SU-DHL-6 (cell line): ENCODE data around the gene FGF1.

Source experiments
- H2AFZ ChIP-seq: fragments of 200-600 bp; sonication (generic); 2 replicates; pipeline ENCODE4 v1.6.1; 2014; ENCODE audit warnings: low read depth, mild to moderate bottlenecking, moderate library complexity, mixed read lengths, antibody characterized with exemption, low read length; ENCODE audit not compliant: severe bottlenecking
- H3F3A ChIP-seq: fragments of 200-600 bp; shearing (Covaris generic); 2 replicates; pipeline ENCODE4 v1.6.0; 2016; ENCODE audit warnings: antibody characterized with exemption, mild to moderate bottlenecking; ENCODE audit not compliant: insufficient read depth
- H3K27ac ChIP-seq: fragments of 200-600 bp; sonication (generic); 2 replicates; pipeline ENCODE4 v1.5.1; 2016; ENCODE audit warnings: low read depth, mild to moderate bottlenecking, low read length, moderate library complexity, mixed read lengths
- H3K27me3 ChIP-seq: fragments of 200-600 bp; sonication (generic), shearing (Covaris generic); 2 replicates; pipeline ENCODE4 v1.6.0; 2014; ENCODE audit warnings: mild to moderate bottlenecking, low read length
- H3K36me3 ChIP-seq: fragments of 200-600 bp; sonication (generic); 2 replicates; pipeline ENCODE4 v1.6.1; 2014; ENCODE audit warnings: mild to moderate bottlenecking, low read length, mixed read lengths
- H3K4me2 ChIP-seq: fragments of 300-600, 200-600 bp; shearing (Covaris generic), sonication (generic); 2 replicates; pipeline ENCODE4 v1.6.0; 2014; ENCODE audit warnings: low read length, low read depth, mild to moderate bottlenecking; ENCODE audit not compliant: poor library complexity, severe bottlenecking
- H3K4me3 ChIP-seq: fragments of 200-600 bp; sonication (generic); 2 replicates; pipeline ENCODE4 v1.5.1; 2014; ENCODE audit warnings: antibody characterized with exemption, low read length, mild to moderate bottlenecking, mixed read lengths; ENCODE audit not compliant: insufficient read depth, poor library complexity, severe bottlenecking
- H3K79me2 ChIP-seq: fragments of 200-600 bp; sonication (generic); 2 replicates; pipeline ENCODE4 v1.6.1; 2014; ENCODE audit warnings: mild to moderate bottlenecking, low read length, moderate library complexity; ENCODE audit not compliant: insufficient read depth
- H3K9ac ChIP-seq: fragments of 200-600 bp; sonication (generic); 2 replicates; pipeline ENCODE4 v1.7.0; 2014; ENCODE audit warnings: mild to moderate bottlenecking, low read length
- H3K9me2 ChIP-seq: fragments of 200-600 bp; sonication (generic); replicated peaks from 2 replicates; pipeline ENCODE4 v1.6.1; 2014; ENCODE audit warnings: low read length; ENCODE audit not compliant: insufficient read depth
- H3K9me3 ChIP-seq: fragments of 200-600 bp; sonication (generic); 2 replicates; pipeline ENCODE4 v1.6.1; 2014; ENCODE audit warnings: low read length, mixed read lengths; ENCODE audit not compliant: insufficient read depth
- H4K20me1 ChIP-seq: fragments of 200-600 bp; sonication (generic); 2 replicates; pipeline ENCODE4 v1.6.1; 2014; ENCODE audit warnings: low read depth, mild to moderate bottlenecking, antibody characterized with exemption, low read length, moderate library complexity, mixed read lengths
- CTCF ChIP-seq: fragments of 200-600 bp; sonication (generic); IDR thresholded peaks from one replicate; pipeline ENCODE4 v1.5.1; 2017; ENCODE audit warnings: antibody characterized with exemption, mild to moderate bottlenecking, low read length, moderate library complexity; ENCODE audit not compliant: insufficient read depth, poor library complexity, severe bottlenecking
- EZH2phosphoT487 ChIP-seq: fragments of 200-600 bp; sonication (generic), shearing (Covaris generic); conservative IDR thresholded peaks from 2 replicates; pipeline ENCODE4 v1.6.1; 2018; ENCODE audit warnings: mild to moderate bottlenecking, antibody characterized with exemption, low read length, moderate library complexity, mixed read lengths

FGF1 gene

GRCh38 chr5:142725231-142726187 is 39.6 kb upstream of the FGF1 start:
- no peaks in the 10 kb centered on the region for H3K36me3 ChIP-seq
- no peaks in the 10 kb centered on the region for H4K20me1 ChIP-seq
- H3K4me3 ChIP-seq: no peak overlapping the region
- no peak for TF ChIP-seq CTCF
- TF ChIP-seq EZH2phosphoT487: no peak
- no peak overlapping the region for H2AFZ ChIP-seq
- H3K4me2 ChIP-seq: no peak overlapping the region
- no peak overlapping the region for H3K9ac ChIP-seq
- no peaks in the 10 kb centered on the region for H3K9me3 ChIP-seq
- H3K27ac ChIP-seq: no peak overlapping the region
- no peaks in the 10 kb centered on the region for H3K79me2 ChIP-seq
- no peaks in the 10 kb centered on the region for H3F3A ChIP-seq
- no peaks in the 10 kb centered on the region for H3K9me2 ChIP-seq
- H3K27me3 ChIP-seq: no peaks in the 10 kb centered on the region

- no peak overlapping the region for H3K27ac ChIP-seq
- H3K4me2 ChIP-seq: no peak overlapping the region
- H3K36me3 ChIP-seq: no peaks in the 10 kb centered on the region
These were observed 38.9 kb upstream of the FGF1 start for GRCh38 chr5:142724821-142725220.

GRCh38 chr5:142722896-142723295 is 37.0 kb upstream of the FGF1 start:
- H2AFZ ChIP-seq: no peak overlapping the region
- H3K9me2 ChIP-seq: no peaks in the 10 kb centered on the region
- no peak overlapping the region for H3K4me2 ChIP-seq
- H3K36me3 ChIP-seq: no peaks in the 10 kb centered on the region
- H3K27me3 ChIP-seq: no peaks in the 10 kb centered on the region
- TF ChIP-seq CTCF: no peak
- no peak for TF ChIP-seq EZH2phosphoT487
- no peaks in the 10 kb centered on the region for H3K79me2 ChIP-seq
- no peak overlapping the region for H3K9ac ChIP-seq
- H3K4me3 ChIP-seq: no peak overlapping the region
- H3K9me3 ChIP-seq: no peaks in the 10 kb centered on the region
- H3F3A ChIP-seq: no peaks in the 10 kb centered on the region
- no peaks in the 10 kb centered on the region for H4K20me1 ChIP-seq
- H3K27ac ChIP-seq: no peak overlapping the region

More at GRCh38 chr5:142724821-142725220, 38.9 kb upstream of the FGF1 start:
- Histone ChIP-seq H3K79me2 (no peaks in the 10 kb centered on the region), H3K4me3 (no peak overlapping the region), H3K9ac (no peak overlapping the region), H2AFZ (no peak overlapping the region), H4K20me1 (no peaks in the 10 kb centered on the region), H3K9me3 (no peaks in the 10 kb centered on the region), H3K9me2 (no peaks in the 10 kb centered on the region), H3K27me3 (no peaks in the 10 kb centered on the region), H3F3A (no peaks in the 10 kb centered on the region)
- TF ChIP-seq EZH2phosphoT487 (no peak), CTCF (no peak)
